DOHH2 (cell line): ENCODE data around the gene SLC25A33.

Experiments
- H3F3A ChIP-seq: fragments of 200-600 bp; sonication (generic), shearing (Covaris generic); 2 replicates; pipeline ENCODE4 v1.6.0; 2016; ENCODE audit warnings: antibody characterized with exemption, mild to moderate bottlenecking; ENCODE audit not compliant: control insufficient read depth, insufficient read depth
- H3K27ac ChIP-seq: fragments of 200-600 bp; sonication (generic); 2 replicates; pipeline ENCODE4 v1.5.1; 2014; ENCODE audit warnings: low read depth, mild to moderate bottlenecking, low read length, moderate library complexity
- H3K27me3 ChIP-seq: fragments of 200-600 bp; sonication (generic); 2 replicates; pipeline ENCODE4 v1.6.1; 2014; ENCODE audit warnings: mild to moderate bottlenecking, low read length, mixed read lengths; ENCODE audit not compliant: control insufficient read depth
- H3K36me3 ChIP-seq: fragments of 200-600 bp; sonication (generic); 2 replicates; pipeline ENCODE4 v1.6.1; 2014; ENCODE audit warnings: mild to moderate bottlenecking, low read length, moderate library complexity, mixed read lengths; ENCODE audit not compliant: control insufficient read depth
- H3K4me1 ChIP-seq: fragments of 200-600 bp; sonication (generic); 2 replicates; pipeline ENCODE4 v1.6.1; 2014; ENCODE audit warnings: mild to moderate bottlenecking, low read length, mixed read lengths; ENCODE audit not compliant: control insufficient read depth
- H3K4me2 ChIP-seq: fragments of 200-600 bp; sonication (generic); 2 replicates; pipeline ENCODE4 v1.6.0; 2014; ENCODE audit warnings: mild to moderate bottlenecking, low read length, moderate library complexity
- H3K4me3 ChIP-seq: fragments of 200-600 bp; sonication (generic); 2 replicates; pipeline ENCODE4 v1.5.1; 2014; ENCODE audit warnings: mild to moderate bottlenecking, low read length, mixed read lengths
- H3K79me2 ChIP-seq: fragments of 200-600 bp; sonication (generic); 2 replicates; pipeline ENCODE4 v1.6.1; 2014; ENCODE audit warnings: mild to moderate bottlenecking, low read length, mixed read lengths; ENCODE audit not compliant: control insufficient read depth
- H3K9me2 ChIP-seq: fragments of 200-600 bp; sonication (generic); replicated peaks from 2 replicates; pipeline ENCODE4 v1.6.1; 2014; ENCODE audit warnings: mild to moderate bottlenecking, low read length, mixed read lengths; ENCODE audit not compliant: control insufficient read depth
- H3K9me3 ChIP-seq: fragments of 200-600 bp; sonication (generic); 2 replicates; pipeline ENCODE4 v1.6.1; 2014; ENCODE audit warnings: antibody characterized with exemption, low read length, mixed read lengths; ENCODE audit not compliant: control insufficient read depth, insufficient read depth
- H4K20me1 ChIP-seq: fragments of 200-600 bp; sonication (generic); 2 replicates; pipeline ENCODE4 v1.6.0; 2014; ENCODE audit warnings: low read depth, mild to moderate bottlenecking, antibody characterized with exemption, low read length, moderate library complexity; ENCODE audit not compliant: control insufficient read depth, insufficient read depth
- CTCF ChIP-seq: fragments of 200-600 bp; sonication (generic); IDR thresholded peaks from one replicate; pipeline ENCODE4 v1.5.1; 2014; ENCODE audit warnings: antibody characterized with exemption, mild to moderate bottlenecking, low read depth, low read length; ENCODE audit not compliant: poor library complexity, severe bottlenecking
- EZH2phosphoT487 ChIP-seq: fragments of 200-600 bp; sonication (generic); IDR thresholded peaks from 2 replicates; pipeline ENCODE4 v1.6.1; 2017; ENCODE audit warnings: borderline replicate concordance, mild to moderate bottlenecking, antibody characterized with exemption, low read length, moderate library complexity, mixed read lengths

SLC25A33 gene

GRCh38 chr1:9630331-9631111 lies 91.3 kb downstream of the SLC25A33 start:
- H3K4me3 ChIP-seq, result peak overlapping the region; percentile 78
- H3K4me2 ChIP-seq, result peak overlapping the region; percentile 90
- H3K27me3 ChIP-seq, result no peaks in the 10 kb centered on the region
- no peaks in the 10 kb centered on the region for H3K9me2 ChIP-seq
- no peak for TF ChIP-seq EZH2phosphoT487
- no peak for TF ChIP-seq CTCF
- no peaks in the 10 kb centered on the region for H4K20me1 ChIP-seq
- no peaks in the 10 kb centered on the region for H3K9me3 ChIP-seq
- peaks cover 5% of the 10 kb centered on the region; the same call in 1 of the 2 replicates for H3K79me2 ChIP-seq
- H3K36me3 ChIP-seq, result no peaks in the 10 kb centered on the region
- H3K4me1 ChIP-seq, result peaks cover 55% of the 10 kb centered on the region
- H3F3A ChIP-seq, result no peaks in the 10 kb centered on the region; the same call in 1 of the 2 replicates
- H3K27ac ChIP-seq, result peak overlapping the region; percentile 69

- Histone ChIP-seq H3K36me3 (no peaks in the 10 kb centered on the region), H3K9me2 (no peaks in the 10 kb centered on the region), H3K27me3 (no peaks in the 10 kb centered on the region), H3K27ac (no peak overlapping the region), H3K4me2 (no peak overlapping the region), H4K20me1 (no peaks in the 10 kb centered on the region), H3K4me1 (peaks cover 44% of the 10 kb centered on the region), H3K9me3 (no peaks in the 10 kb centered on the region), H3K79me2 (peaks cover 5% of the 10 kb centered on the region; the same call in 1 of the 2 replicates), H3F3A (no peaks in the 10 kb centered on the region; the same call in 1 of the 2 replicates), H3K4me3 (no peak overlapping the region)
- TF ChIP-seq EZH2phosphoT487 (no peak), CTCF (no peak)
Measured at GRCh38 chr1:9631613-9632012, 92.3 kb downstream of the SLC25A33 start.

- peaks cover 26% of the 10 kb centered on the region for H3K4me1 ChIP-seq
- no peaks in the 10 kb centered on the region for H4K20me1 ChIP-seq
- H3K4me2 ChIP-seq, result no peak overlapping the region
- no peaks in the 10 kb centered on the region for H3K9me3 ChIP-seq
- TF ChIP-seq EZH2phosphoT487 (no peak), CTCF (no peak)
- peaks cover 5% of the 10 kb centered on the region; the same call in 1 of the 2 replicates for H3K79me2 ChIP-seq
- H3K27me3 ChIP-seq, result no peaks in the 10 kb centered on the region
- H3K4me3 ChIP-seq, result no peak overlapping the region
- no peaks in the 10 kb centered on the region for H3F3A ChIP-seq
- no peak overlapping the region for H3K27ac ChIP-seq
- H3K36me3 ChIP-seq, result no peaks in the 10 kb centered on the region
- no peaks in the 10 kb centered on the region for H3K9me2 ChIP-seq
Measured at GRCh38 chr1:9633493-9633892, 94.2 kb downstream of the SLC25A33 start.
